Activated T-cell treated with anti-CD3 and anti-CD28 coated beads, Interleukin-2, amount 50 U/mL, for 48 hours (primary cell): Measurements from ENCODE around the gene LBH.

Experiments used
- DNase-seq, 2 experiments: peaks; one replicate each; pipeline ENCODE4 v3.0.0-alpha.2; 2020

Gene LBH

GRCh38 chr2:30217644-30218337, 13.5 kb upstream of the LBH start:
- no peak for DNase-seq

DNA sequence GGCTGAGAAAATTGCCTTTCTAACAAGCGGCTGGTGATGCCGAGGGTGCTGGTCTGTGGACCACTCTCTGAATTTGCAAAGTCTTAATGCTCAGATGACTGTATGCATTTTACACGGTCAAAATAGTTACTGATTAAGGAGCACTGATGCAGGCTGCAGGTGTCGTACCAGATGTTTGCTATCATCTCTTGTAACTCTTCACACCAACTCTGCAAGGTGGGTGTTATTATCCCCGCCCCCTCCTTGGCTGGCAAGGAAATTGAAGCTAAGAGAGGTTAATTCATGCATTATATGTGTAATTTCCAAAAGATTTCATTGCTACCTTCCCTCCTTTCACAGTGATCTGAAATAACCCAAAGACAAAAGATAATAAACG, 13.0 kb upstream of the LBH start:
- no peak for DNase-seq

- no peak for DNase-seq
Measured at GRCh38 chr2:30218814-30219213, 12.5 kb upstream of the LBH start.

- DNase-seq, result no peak
Measured at GRCh38 chr2:30219886-30220875, 11.2 kb upstream of the LBH start.

- DNase-seq, result no peak
Measured at GRCh38 chr2:30221531-30221930, 9.8 kb upstream of the LBH start.

DNA sequence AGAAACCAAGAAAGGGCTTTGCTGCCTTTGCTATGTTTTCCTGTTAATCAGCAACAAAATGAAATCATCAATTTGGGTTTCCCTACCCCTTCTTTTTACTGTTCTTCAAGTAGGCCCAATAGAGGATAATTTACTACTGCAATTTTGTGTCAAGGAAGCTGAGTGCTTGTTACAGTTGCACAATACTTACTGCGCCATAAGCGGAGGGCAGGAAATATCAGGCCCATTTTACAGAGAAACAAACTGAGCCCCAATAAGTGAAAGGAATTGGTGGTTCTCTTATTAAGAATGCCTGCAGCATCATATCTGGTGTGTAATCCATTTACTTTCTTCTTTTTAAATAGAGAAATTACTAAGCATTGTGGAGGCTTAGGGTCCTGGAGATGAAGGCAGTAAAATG, 9.3 kb upstream of the LBH start:
- no peak for DNase-seq

- no peak for DNase-seq
Measured at GRCh38 chr2:30222636-30223360, 8.5 kb upstream of the LBH start.

DNA sequence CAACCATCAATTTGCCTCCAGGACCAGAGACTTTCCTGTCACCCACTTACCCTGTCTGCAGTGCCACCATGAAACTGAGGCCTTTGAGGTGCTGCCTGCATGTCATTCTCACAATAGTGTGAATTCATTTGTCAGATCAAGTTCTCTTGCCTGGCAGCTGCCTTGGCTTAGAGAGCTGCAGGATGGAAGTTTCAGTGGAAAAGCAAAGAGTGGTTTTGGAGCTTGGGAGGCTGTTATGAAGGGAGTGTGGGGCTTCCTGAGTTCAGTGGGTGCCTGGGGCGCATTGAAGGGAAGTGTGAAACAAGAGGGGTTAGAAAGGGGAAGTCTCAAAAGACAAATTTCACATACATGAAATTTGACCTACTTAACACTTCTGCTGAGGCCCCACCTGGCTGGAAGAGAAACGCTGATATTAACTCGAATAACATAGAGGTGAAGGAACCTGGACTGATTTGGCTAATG, 7.9 kb upstream of the LBH start:
- peak in 1 of 2 experiments; percentile 36 for DNase-seq

GRCh38 chr2:30224151-30224550, 7.2 kb upstream of the LBH start:
- DNase-seq, result no peak

DNA sequence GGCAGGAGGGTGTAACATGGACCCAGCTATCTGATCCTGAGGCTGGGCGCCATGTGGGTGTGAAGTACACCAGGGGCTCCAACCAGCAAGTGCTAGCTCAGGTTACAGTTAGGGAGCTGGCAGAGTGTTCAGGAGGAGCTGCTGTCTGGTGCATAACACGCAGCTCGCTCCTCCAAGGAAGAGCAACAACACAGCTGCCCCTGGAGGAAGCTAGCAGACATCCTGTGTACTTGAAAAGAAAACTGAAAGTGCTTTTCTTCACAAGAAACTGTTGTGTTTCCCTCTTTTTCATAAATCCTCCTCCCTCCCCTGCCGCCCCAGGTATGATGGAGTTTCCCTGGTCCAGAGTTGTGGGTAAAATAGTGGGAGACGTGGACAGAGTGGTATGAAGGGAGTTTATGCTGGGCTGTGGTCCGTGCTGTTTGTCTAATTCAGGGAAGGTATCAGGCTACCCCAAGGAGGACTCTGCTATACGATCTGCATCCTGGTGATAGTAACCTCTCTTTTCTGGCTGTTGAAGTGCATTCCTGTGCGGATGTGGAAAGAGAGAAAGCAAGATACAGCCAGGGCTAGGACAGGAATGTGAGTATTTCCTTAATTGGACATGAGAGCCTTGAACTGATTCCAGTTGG, 6.1 kb upstream of the LBH start:
- peak; percentile 59 to 63 for DNase-seq

GRCh38 chr2:30226144-30227032, 4.9 kb upstream of the LBH start:
- DNase-seq, result peak; percentile 72 to 73

DNA sequence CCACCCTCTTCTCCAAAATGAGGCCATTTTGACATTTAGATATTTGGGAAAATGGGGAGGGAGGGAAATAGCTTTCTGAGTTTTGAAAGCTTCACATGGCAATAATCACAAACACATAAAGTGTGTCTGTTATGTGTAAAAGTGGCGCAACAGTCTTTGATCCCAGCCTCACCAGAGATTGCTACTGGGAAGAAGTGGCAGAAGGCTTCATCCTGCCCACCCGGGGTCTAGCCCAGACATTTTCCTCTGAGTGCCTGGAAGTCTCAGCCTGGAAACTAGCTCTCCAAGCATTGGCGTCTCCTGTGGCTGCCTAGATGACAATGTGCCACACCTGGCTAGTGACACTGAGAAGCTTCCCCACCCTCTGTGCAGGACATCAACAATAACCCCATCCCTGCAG, 1.7 kb upstream of the LBH start:
- no peak for DNase-seq

DNA sequence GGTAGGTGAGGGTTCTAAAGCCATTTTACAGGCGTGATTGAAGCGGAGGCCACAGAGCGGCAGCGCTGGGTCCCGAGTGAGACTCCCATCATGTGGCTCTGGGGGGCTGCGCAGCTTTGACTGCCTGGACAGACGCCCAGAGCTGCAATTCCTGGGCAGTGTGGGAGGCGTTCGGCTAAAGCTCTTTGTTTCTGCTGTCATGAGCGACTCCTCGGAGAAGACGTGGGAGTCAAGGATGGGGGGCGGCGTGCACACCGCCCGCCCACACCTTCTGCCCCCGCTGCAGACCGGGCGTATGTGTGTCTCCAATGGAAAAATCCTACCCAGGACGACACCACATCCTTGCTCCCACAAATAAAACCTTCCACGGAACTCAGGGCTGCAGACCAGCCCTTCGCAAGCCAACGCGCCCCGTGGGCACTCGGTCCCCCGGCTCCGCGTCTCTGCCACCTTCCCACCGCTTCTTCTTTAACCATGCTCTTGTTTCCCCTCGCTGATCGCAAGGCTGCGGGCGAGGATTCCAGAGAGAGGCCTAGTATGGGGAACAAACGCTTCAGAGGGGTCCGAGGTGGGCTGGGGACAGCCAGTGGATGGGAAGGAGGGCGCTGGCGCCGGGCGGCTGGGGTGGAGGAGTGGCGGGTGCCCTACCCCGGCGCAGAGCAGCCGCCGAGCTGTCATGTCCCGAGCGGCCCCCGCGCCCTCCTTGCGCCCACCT, 680 bp upstream of the LBH start:
- DNase-seq, result peak; percentile 71 to 77

GRCh38 chr2:30231996-30232800, 864 bp downstream of the LBH start:
- peak; percentile 79 to 81 for DNase-seq

DNA sequence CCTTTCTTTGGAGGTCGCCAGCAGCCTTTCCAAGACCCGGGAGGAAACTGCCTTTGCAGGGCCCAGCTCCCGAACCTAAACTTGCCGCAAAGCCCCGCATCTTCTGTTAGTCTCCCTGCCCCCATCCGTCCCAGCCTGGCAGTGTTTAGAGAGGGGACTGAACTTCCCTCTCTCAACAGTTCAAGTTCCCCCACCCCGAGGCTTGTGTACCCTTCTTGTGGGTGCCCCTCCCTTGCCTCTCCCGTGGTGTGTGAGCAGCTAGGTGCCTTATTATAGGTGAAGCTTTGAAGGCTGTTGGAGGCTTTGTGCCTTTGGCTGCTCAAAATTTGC, 1.4 kb downstream of the LBH start:
- peak in 1 of 2 experiments; percentile 55 for DNase-seq

DNA sequence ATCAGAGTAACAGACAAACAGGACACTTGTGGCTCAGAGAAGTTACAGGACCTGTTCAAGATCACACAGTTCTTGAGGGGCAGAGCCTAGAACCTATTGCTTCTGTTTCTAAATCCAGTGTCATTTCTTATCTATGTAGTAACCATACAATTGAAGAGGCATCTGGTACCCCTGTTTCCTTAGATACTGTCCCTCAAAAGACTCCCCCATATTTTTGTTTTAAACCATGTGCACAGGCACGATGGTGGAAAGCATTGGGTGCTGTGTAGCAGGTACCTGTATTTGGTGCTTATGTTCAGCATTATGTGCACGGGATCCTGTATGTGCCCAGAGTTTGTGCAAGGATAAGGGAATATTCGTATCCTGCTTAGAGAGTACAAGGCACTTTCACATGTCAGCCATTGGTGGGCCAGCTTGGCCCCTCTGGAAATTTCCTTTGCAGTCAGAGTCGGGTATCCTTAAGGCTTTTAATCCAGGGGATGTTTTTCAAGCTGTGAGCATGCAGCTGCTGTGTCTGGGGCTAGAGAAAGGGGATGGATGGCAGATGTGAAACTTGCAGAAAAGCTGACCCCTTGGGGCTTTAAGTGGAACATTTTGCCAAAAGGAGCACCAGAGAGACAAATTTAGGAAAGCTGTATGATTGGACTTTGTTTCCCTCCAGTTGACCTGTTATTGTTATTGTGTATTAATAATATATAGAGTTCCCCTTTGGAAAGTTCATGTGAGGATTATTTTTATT, 2.1 kb downstream of the LBH start:
- no peak for DNase-seq

DNA sequence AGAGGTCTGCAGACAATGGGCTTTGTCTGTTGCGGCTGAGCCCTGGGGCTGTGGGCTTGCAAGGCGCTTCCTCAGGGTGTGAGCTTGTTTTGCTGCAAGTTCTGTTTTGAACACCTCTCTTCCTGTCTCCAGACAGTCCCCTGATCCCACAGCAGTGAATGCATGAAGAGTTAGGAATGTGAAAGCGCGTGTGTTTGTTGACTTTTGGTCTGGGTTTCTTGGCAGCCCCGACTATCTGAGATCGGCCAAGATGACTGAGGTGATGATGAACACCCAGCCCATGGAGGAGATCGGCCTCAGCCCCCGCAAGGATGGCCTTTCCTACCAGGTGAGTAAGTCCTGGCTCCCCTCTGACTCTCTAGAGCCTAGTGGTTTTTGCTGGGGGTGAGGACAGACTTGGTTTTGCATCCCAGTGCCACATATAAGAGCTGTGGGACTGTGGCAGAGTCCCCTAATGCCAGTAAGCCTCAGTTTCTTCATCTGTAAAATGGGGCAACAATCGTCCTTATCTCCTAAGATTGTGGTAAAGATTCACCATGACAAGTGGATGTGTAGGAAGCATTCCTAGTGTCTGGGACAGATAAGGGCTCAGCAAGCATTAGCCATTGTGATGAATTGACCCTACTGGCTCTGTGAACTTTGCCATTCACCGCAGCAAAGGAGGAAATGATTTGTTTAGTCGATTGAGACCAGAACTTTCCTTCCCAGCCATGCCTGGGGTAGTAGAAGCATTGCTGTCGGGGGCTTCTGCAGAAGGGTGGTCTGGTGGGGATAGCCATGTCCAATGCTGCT, 3.0 kb downstream of the LBH start:
- DNase-seq, result peak; percentile 74 to 78

DNA sequence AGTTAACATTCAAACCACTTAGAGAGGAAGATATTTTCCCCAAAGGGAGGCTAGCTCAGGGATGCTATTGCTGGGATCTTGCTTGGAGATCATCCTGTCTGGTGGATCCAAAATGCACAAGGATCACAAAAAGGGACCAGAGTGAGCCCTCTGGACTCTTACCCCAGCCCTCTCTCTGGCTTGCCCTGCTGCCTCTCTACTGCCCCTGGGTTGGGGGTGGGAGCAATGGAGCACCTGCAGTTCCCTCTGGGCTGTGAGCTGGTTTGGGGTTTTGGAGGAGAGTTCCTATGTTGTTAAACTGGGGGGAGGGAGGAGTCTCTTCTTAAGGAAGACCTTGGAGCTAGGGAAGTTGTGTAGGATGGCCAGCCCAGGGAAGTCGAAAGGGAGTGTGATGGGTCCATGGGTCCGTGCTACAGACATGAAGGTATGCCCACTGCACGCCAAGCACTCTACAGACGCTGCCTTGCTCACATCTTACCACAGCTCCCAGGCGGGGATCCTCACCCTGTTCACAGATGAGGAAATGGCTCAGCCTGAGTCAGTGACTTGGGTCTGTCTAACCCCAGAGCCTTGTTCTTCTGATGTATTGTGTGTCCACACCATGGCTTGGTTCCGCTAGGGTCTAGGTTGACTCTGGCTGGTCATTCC, 3.8 kb downstream of the LBH start:
- DNase-seq, result peak; percentile 77 to 82
